ENCODE measurements around the gene PGA3. TPM values are rescaled to one million over a fixed set of nuclear protein-coding genes. Genes with fewer than 3 reads are reported as not detected.
A peak's percentile ranks its signal among the peaks of the same experiment; 100 is the strongest.
"Not testable (repeated sequence)": the region's sequence is repeated elsewhere in the genome, so short reads cannot be mapped to it uniquely, and the experiment has no call there.

The PGA3 gene
- not detected for polyA plus RNA-seq (ENCODE audit: insufficient read length)

GRCh38 chr11:61202950-61203746 lies at the start of gene PGA3:
TSS of gene PGA3 (plus strand) at chr11:61203515. CDS start at chr11:61203565, 50 bp downstream.
- not testable (repeated sequence) for DNase-seq

GRCh38 chr11:61153593-61154095 lies 49.7 kb upstream of the PGA3 start:
- no peak for DNase-seq

- no peak for DNase-seq
These were observed 48.8 kb upstream of the PGA3 start for GRCh38 chr11:61154528-61154927.

GRCh38 chr11:61155312-61155711 lies 48.0 kb upstream of the PGA3 start:
- no peak for DNase-seq

- DNase-seq: no peak
These were observed 47.6 kb upstream of the PGA3 start for GRCh38 chr11:61155741-61156140.

GRCh38 chr11:61157743-61158142 lies 45.6 kb upstream of the PGA3 start:
- no peak for DNase-seq

GRCh38 chr11:61158691-61159381 lies 44.5 kb upstream of the PGA3 start:
- no peak for DNase-seq

GRCh38 chr11:61160487-61161189 lies 42.7 kb upstream of the PGA3 start:
- DNase-seq: no peak

GRCh38 chr11:61161190-61162091 lies 41.9 kb upstream of the PGA3 start, which contains the start of gene VPS37C:
TSS of gene VPS37C (minus strand) at chr11:61161426. CDS start at chr11:61138829, 22,597 bp downstream.
- DNase-seq: peak; percentile 93

- no peak for DNase-seq
These were observed 41.0 kb upstream of the PGA3 start for GRCh38 chr11:61162092-61162941.

GRCh38 chr11:61163021-61163420 lies 40.3 kb upstream of the PGA3 start:
- DNase-seq: no peak

GRCh38 chr11:61163714-61164605 lies 39.4 kb upstream of the PGA3 start:
- DNase-seq: no peak

GRCh38 chr11:61164606-61165424 lies 38.5 kb upstream of the PGA3 start:
- DNase-seq: no peak

GRCh38 chr11:61165785-61166184 lies 37.5 kb upstream of the PGA3 start:
- DNase-seq: not testable (repeated sequence)

GRCh38 chr11:61166331-61166730 lies 37.0 kb upstream of the PGA3 start:
- DNase-seq: not testable (repeated sequence)

- DNase-seq: no peak
These were observed 35.1 kb upstream of the PGA3 start for GRCh38 chr11:61168042-61168688.

GRCh38 chr11:61168800-61169199 lies 34.5 kb upstream of the PGA3 start:
- no peak for DNase-seq

GRCh38 chr11:61170566-61170965 lies 32.7 kb upstream of the PGA3 start:
- DNase-seq: no peak

Measured in hindlimb muscle (tissue), 1 donor.